Endodermal cell (in vitro differentiated cells): ENCODE measurements around the gene HEPHL1. TPM values are rescaled to one million over a fixed set of nuclear protein-coding genes. Genes with fewer than 3 reads are reported as not detected.

Source experiments
- DNase-seq: peaks from one replicate; pipeline ENCODE4 v3.0.0-alpha.2; 2017
- H3K27ac ChIP-seq: 2 replicates; pipeline ENCODE4 v1.5.1; 2013; ENCODE audit warnings: mild to moderate bottlenecking, low read depth, low read length, moderate library complexity
- H3K27me3 ChIP-seq: 2 replicates; pipeline ENCODE4 v1.6.1; 2013; ENCODE audit warnings: mild to moderate bottlenecking, low read length, moderate library complexity; ENCODE audit not compliant: insufficient read depth, control insufficient read depth, poor library complexity, severe bottlenecking
- H3K36me3 ChIP-seq: 2 replicates; pipeline ENCODE4 v1.7.0; 2013; ENCODE audit warnings: mild to moderate bottlenecking, low read length, moderate library complexity; ENCODE audit not compliant: control insufficient read depth, insufficient read depth
- H3K4me1 ChIP-seq: one replicate; pipeline ENCODE4 v1.7.0; 2013; ENCODE audit warnings: low read length; ENCODE audit not compliant: control insufficient read depth, insufficient read depth
- H3K4me3 ChIP-seq: 2 replicates; pipeline ENCODE4 v1.5.1; 2013; ENCODE audit warnings: mild to moderate bottlenecking, low read length, moderate library complexity
- H3K9ac ChIP-seq: 2 replicates; pipeline ENCODE4 v1.6.1; 2013; ENCODE audit warnings: mild to moderate bottlenecking, low read length, moderate library complexity; ENCODE audit not compliant: poor library complexity, severe bottlenecking; ENCODE audit errors: extremely low read depth
- H3K9me3 ChIP-seq: 2 replicates; pipeline ENCODE4 v1.6.1; 2013; ENCODE audit warnings: mild to moderate bottlenecking, low read length, moderate library complexity; ENCODE audit not compliant: control insufficient read depth
- H3K27ac Mint-ChIP-seq: 2 replicates; pipeline ENCODE4 v1.8.0; 2020; ENCODE audit warnings: mixed read lengths
- H3K27me3 Mint-ChIP-seq: 2 replicates; pipeline ENCODE4 v1.8.0; 2021; ENCODE audit warnings: mild to moderate bottlenecking, mixed read lengths; ENCODE audit not compliant: insufficient read depth
- H3K36me3 Mint-ChIP-seq: 2 replicates; pipeline ENCODE4 v1.8.0; 2020; ENCODE audit warnings: low read depth, mixed read lengths
- H3K4me1 Mint-ChIP-seq: 2 replicates; pipeline ENCODE4 v1.8.0; 2020; ENCODE audit warnings: mixed read lengths
- H3K4me3 Mint-ChIP-seq: 2 replicates; pipeline ENCODE4 v1.8.0; 2020; ENCODE audit warnings: mild to moderate bottlenecking, moderate library complexity, mixed read lengths
- H3K9me3 Mint-ChIP-seq: 2 replicates; pipeline ENCODE4 v1.8.0; 2020; ENCODE audit warnings: mild to moderate bottlenecking, mixed read lengths
- WGBS, 2 experiments: methylation state at CpG; one replicate each; pipeline versions ENCODE4 v1.1.5 to v1.1.7; 2013; ENCODE audit warnings: missing lambda C conversion rate in 2 of 2, mixed read lengths in 1 of 2; ENCODE audit not compliant: insufficient coverage in 1 of 2, insufficient read length in 1 of 2; 5-methylcytosine and 5-hydroxymethylcytosine counted together
- total RNA-seq, 2 donors: library from RNA; stranded (reverse); fragmentation: NEBNext Ultra II Directional in 1 of 2; extraction: Animal tissue kit (Norgen Biotek cat#: 25700) in 1 of 2; gene quantifications; 2 replicates in 1 of 2; 3 replicates in 1 of 2; pipeline ENCODE4 v1.2.1, GENCODE V29; 2021
- TF ChIP-seq, protein P1 (sequence below): fragments of 200-600 bp; sonication (generic); conservative IDR thresholded peaks from 2 replicates; pipeline ENCODE4 v1.5.0; 2021; ENCODE audit warnings: antibody characterized with exemption, mild to moderate bottlenecking

Gene HEPHL1
- total RNA-seq, 2 donors from 2014 or later: not detected

DNA sequence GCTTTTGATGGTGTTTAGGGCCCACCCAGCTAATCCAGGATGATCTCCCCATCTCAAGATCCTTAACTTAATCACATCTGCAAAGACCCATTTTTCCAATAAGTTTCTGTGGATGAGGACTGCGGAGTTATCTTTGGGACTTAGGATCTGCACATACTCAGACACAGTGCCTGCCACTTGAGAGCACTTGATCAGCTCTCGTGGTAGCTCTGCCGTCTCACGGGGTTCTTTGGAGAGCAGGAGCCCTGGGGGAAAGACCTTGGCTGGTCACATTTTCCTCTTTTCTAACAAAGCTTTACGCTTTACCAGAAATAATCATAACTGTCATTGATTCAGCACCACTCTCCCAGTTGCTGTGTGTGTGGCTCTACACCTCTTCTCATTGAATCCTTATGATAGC lies 6.1 kb downstream of the HEPHL1 start:
- no peaks in the 10 kb centered on the region for H3K36me3 Mint-ChIP-seq
- TF ChIP-seq, protein P1, sequence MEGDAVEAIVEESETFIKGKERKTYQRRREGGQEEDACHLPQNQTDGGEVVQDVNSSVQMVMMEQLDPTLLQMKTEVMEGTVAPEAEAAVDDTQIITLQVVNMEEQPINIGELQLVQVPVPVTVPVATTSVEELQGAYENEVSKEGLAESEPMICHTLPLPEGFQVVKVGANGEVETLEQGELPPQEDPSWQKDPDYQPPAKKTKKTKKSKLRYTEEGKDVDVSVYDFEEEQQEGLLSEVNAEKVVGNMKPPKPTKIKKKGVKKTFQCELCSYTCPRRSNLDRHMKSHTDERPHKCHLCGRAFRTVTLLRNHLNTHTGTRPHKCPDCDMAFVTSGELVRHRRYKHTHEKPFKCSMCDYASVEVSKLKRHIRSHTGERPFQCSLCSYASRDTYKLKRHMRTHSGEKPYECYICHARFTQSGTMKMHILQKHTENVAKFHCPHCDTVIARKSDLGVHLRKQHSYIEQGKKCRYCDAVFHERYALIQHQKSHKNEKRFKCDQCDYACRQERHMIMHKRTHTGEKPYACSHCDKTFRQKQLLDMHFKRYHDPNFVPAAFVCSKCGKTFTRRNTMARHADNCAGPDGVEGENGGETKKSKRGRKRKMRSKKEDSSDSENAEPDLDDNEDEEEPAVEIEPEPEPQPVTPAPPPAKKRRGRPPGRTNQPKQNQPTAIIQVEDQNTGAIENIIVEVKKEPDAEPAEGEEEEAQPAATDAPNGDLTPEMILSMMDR: no peak
- H3K4me1 Mint-ChIP-seq: no peaks in the 10 kb centered on the region
- no peak for DNase-seq
- no peak overlapping the region for H3K4me3 Mint-ChIP-seq
- no peaks in the 10 kb centered on the region for H3K9me3 ChIP-seq
- peaks cover 2% of the 10 kb centered on the region for H3K9me3 Mint-ChIP-seq
- H3K27me3 ChIP-seq: peaks cover 6% of the 10 kb centered on the region
- H3K4me3 ChIP-seq: no peak overlapping the region
- no peak overlapping the region for H3K27ac Mint-ChIP-seq
- WGBS, 2 experiments: 96% methylated on average over 5 of the region's 5 CpGs
- H3K27me3 Mint-ChIP-seq: peaks cover 3% of the 10 kb centered on the region
- no peak overlapping the region for H3K27ac ChIP-seq
- H3K9ac ChIP-seq: no peak overlapping the region
- H3K36me3 ChIP-seq: no peaks in the 10 kb centered on the region
- no peaks in the 10 kb centered on the region for H3K4me1 ChIP-seq

DNA sequence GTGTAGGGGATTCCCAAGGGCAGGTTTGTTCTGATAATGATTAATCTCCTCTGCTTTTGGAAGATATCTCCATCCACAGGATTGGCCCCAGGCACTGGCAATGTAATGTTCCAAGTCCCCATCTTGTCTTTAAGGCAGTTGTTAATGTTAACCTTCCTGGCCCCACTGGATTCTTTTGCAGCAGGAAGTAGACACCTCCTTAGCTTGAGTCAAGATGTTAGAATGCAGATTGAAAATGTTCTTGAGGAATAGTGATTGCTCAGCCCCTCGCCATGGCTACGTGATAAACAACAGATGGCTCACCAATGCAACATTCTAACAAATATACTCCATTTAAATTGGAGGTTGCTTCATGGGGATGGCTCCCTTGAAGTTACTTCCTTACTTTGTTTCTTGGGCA lies 7.3 kb downstream of the HEPHL1 start:
- H3K4me3 ChIP-seq: no peak overlapping the region
- H3K36me3 ChIP-seq: no peaks in the 10 kb centered on the region
- no peak overlapping the region for H3K27ac ChIP-seq
- peaks cover 6% of the 10 kb centered on the region for H3K27me3 ChIP-seq
- Mint-ChIP-seq H3K9me3 (peaks cover 2% of the 10 kb centered on the region), H3K4me3 (no peak overlapping the region), H3K27ac (no peak overlapping the region), H3K27me3 (peaks cover 3% of the 10 kb centered on the region), H3K4me1 (no peaks in the 10 kb centered on the region), H3K36me3 (no peaks in the 10 kb centered on the region)
- WGBS, 2 experiments: 100% methylated on average over 2 of the region's 2 CpGs; no CpG with 5 or more reads in 1 of the 2 experiments
- no peaks in the 10 kb centered on the region for H3K9me3 ChIP-seq
- TF ChIP-seq, protein P1: no peak
- H3K9ac ChIP-seq: no peak overlapping the region
- DNase-seq: no peak
- H3K4me1 ChIP-seq: no peaks in the 10 kb centered on the region

DNA sequence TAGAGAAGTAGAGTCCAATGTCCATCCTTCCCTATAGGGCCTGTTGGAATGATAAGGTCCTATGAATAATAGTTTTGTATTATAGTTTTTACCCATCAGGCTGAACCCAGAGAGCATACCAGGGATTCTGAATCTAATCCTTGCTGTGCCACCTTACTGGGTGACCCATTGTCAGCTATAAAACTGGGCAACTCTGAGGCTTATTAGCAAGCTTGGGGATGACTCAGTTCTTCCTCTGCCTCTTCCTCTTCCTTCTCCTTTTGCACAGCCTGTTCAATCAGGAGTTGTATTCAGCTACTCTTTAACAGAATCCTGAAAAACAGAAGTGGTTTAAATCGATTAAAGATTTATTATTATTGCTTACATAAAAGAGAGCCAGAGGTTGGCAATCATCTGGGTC lies 8.9 kb downstream of the HEPHL1 start:
- Histone ChIP-seq H3K9ac (no peak overlapping the region), H3K4me3 (no peak overlapping the region), H3K9me3 (no peaks in the 10 kb centered on the region), H3K4me1 (no peaks in the 10 kb centered on the region), H3K27me3 (peaks cover 6% of the 10 kb centered on the region), H3K27ac (no peak overlapping the region), H3K36me3 (no peaks in the 10 kb centered on the region)
- Mint-ChIP-seq H3K36me3 (no peaks in the 10 kb centered on the region), H3K4me1 (no peaks in the 10 kb centered on the region), H3K9me3 (peaks cover 2% of the 10 kb centered on the region), H3K27ac (no peak overlapping the region), H3K4me3 (no peak overlapping the region), H3K27me3 (peaks cover 3% of the 10 kb centered on the region)
- no peak for DNase-seq
- TF ChIP-seq, protein P1: no peak
- WGBS, 2 experiments: 100% methylated on average over 1 of the region's 1 CpG; no CpG with 5 or more reads in 1 of the 2 experiments
